ENCODE data around the gene UBR3.
"Not testable (repeated sequence)": the region's sequence is repeated elsewhere in the genome, so short reads cannot be mapped to it uniquely, and the experiment has no call there.

Gene UBR3

GRCh38 chr2:169827272-169828140, at the start of gene UBR3:
Gene UBR3, plus strand, starts transcription at chr2:169827454. Its CDS starts 54 bp downstream, at chr2:169827508.
- H3K36me3 Mint-ChIP-seq: peaks cover 56% of the 10 kb centered on the region

GRCh38 chr2:169778446-169778845, 48.8 kb upstream of the UBR3 start:
- Mint-ChIP-seq H3K9me3 (no peaks in the 10 kb centered on the region), H3K4me1 (no peaks in the 10 kb centered on the region), H3K4me3 (no peak overlapping the region), H3K27ac (no peak overlapping the region), H3K36me3 (no peaks in the 10 kb centered on the region)
- DNase-seq (ENCODE audit: low spot score in 2 of 2) (no peak), ATAC-seq (no peak)

More at GRCh38 chr2:169827272-169828140, at the start of gene UBR3:
- ATAC-seq (peak; percentile 89), DNase-seq (ENCODE audit: low spot score in 2 of 2) (peak; percentile 87 to 94)
- H3K4me3 Mint-ChIP-seq: peak within 1 kb of the TSS; percentile 93
- H3K4me1 Mint-ChIP-seq: peaks cover 58% of the 10 kb centered on the region
- no peaks in the 10 kb centered on the region for H3K9me3 Mint-ChIP-seq
- peak within 1 kb of the TSS; percentile 90 for H3K27ac Mint-ChIP-seq

GRCh38 chr2:169781249-169782013, 45.8 kb upstream of the UBR3 start:
- Mint-ChIP-seq H3K9me3 (no peaks in the 10 kb centered on the region), H3K27ac (no peak overlapping the region), H3K36me3 (no peaks in the 10 kb centered on the region), H3K4me1 (no peaks in the 10 kb centered on the region), H3K4me3 (no peak overlapping the region)
- no peak for DNase-seq (ENCODE audit: low spot score in 2 of 2)
- no peak for ATAC-seq

- H3K27ac Mint-ChIP-seq: no peak overlapping the region
- H3K9me3 Mint-ChIP-seq: no peaks in the 10 kb centered on the region
- ATAC-seq: no peak
Measured at GRCh38 chr2:169782513-169782912, 44.7 kb upstream of the UBR3 start.

GRCh38 chr2:169790581-169790980, 36.7 kb upstream of the UBR3 start:
- DNase-seq (ENCODE audit: low spot score in 2 of 2) (no peak), ATAC-seq (no peak)
- Mint-ChIP-seq H3K4me1 (peaks cover 7% of the 10 kb centered on the region), H3K4me3 (no peak overlapping the region), H3K9me3 (no peaks in the 10 kb centered on the region), H3K27ac (no peak overlapping the region), H3K36me3 (no peaks in the 10 kb centered on the region)

More at GRCh38 chr2:169782513-169782912, 44.7 kb upstream of the UBR3 start:
- Mint-ChIP-seq H3K4me1 (no peaks in the 10 kb centered on the region), H3K36me3 (no peaks in the 10 kb centered on the region), H3K4me3 (no peak overlapping the region)
- DNase-seq (ENCODE audit: low spot score in 2 of 2): no peak

GRCh38 chr2:169795181-169795580, 32.1 kb upstream of the UBR3 start:
- Mint-ChIP-seq H3K4me1 (peaks cover 6% of the 10 kb centered on the region), H3K27ac (no peak overlapping the region), H3K9me3 (no peaks in the 10 kb centered on the region), H3K36me3 (peaks cover 19% of the 10 kb centered on the region), H3K4me3 (no peak overlapping the region)
- no peak for ATAC-seq
- DNase-seq (ENCODE audit: low spot score in 2 of 2): no peak

- Mint-ChIP-seq H3K9me3 (no peaks in the 10 kb centered on the region), H3K4me3 (no peak overlapping the region), H3K4me1 (peaks cover 6% of the 10 kb centered on the region), H3K27ac (no peak overlapping the region), H3K36me3 (peaks cover 31% of the 10 kb centered on the region)
- no peak for ATAC-seq
- DNase-seq (ENCODE audit: low spot score in 2 of 2): no peak
Measured at GRCh38 chr2:169796441-169796840, 30.8 kb upstream of the UBR3 start.

GRCh38 chr2:169797601-169798000, 29.7 kb upstream of the UBR3 start:
- Mint-ChIP-seq H3K36me3 (peaks cover 43% of the 10 kb centered on the region), H3K4me1 (peaks cover 16% of the 10 kb centered on the region), H3K27ac (no peak overlapping the region), H3K4me3 (peak overlapping the region; percentile 35), H3K9me3 (no peaks in the 10 kb centered on the region)
- ATAC-seq (no peak), DNase-seq (ENCODE audit: low spot score in 2 of 2) (no peak)

- peak overlapping the region; percentile 83 for H3K4me3 Mint-ChIP-seq
- H3K9me3 Mint-ChIP-seq: no peaks in the 10 kb centered on the region
- H3K36me3 Mint-ChIP-seq: peaks cover 51% of the 10 kb centered on the region
- ATAC-seq: no peak
- H3K4me1 Mint-ChIP-seq: peaks cover 17% of the 10 kb centered on the region
- peak overlapping the region; percentile 95 for H3K27ac Mint-ChIP-seq
- DNase-seq (ENCODE audit: low spot score in 2 of 2): no peak
Measured at GRCh38 chr2:169798397-169798717, 28.9 kb upstream of the UBR3 start.

GRCh38 chr2:169798718-169799592, 28.3 kb upstream of the UBR3 start, which contains the start of gene SSB:
Gene SSB, plus strand, starts transcription at chr2:169798871. Its CDS starts 2,090 bp downstream, at chr2:169800961.
- DNase-seq (ENCODE audit: low spot score in 2 of 2): peak; percentile 79 to 93
- peaks cover 17% of the 10 kb centered on the region for H3K4me1 Mint-ChIP-seq
- no peaks in the 10 kb centered on the region for H3K9me3 Mint-ChIP-seq
- H3K4me3 Mint-ChIP-seq: peak within 1 kb of the TSS; percentile 83
- peak within 1 kb of the TSS; percentile 95 for H3K27ac Mint-ChIP-seq
- peaks cover 56% of the 10 kb centered on the region for H3K36me3 Mint-ChIP-seq
- peak; percentile 97 for ATAC-seq

GRCh38 chr2:169803480-169803879, 23.8 kb upstream of the UBR3 start:
- ATAC-seq (no peak), DNase-seq (ENCODE audit: low spot score in 2 of 2) (no peak)
- Mint-ChIP-seq H3K27ac (no peak overlapping the region), H3K4me3 (no peak overlapping the region), H3K4me1 (peaks cover 14% of the 10 kb centered on the region), H3K36me3 (peaks cover 99% of the 10 kb centered on the region), H3K9me3 (no peaks in the 10 kb centered on the region)

GRCh38 chr2:169806586-169806985, 20.7 kb upstream of the UBR3 start:
- H3K4me3 Mint-ChIP-seq: no peak overlapping the region
- peaks cover 10% of the 10 kb centered on the region for H3K4me1 Mint-ChIP-seq
- H3K36me3 Mint-ChIP-seq: peaks cover 100% of the 10 kb centered on the region
- no peaks in the 10 kb centered on the region for H3K9me3 Mint-ChIP-seq
- peak overlapping the region; percentile 40 for H3K27ac Mint-ChIP-seq
- ATAC-seq (no peak), DNase-seq (ENCODE audit: low spot score in 2 of 2) (no peak)

- Mint-ChIP-seq H3K36me3 (peaks cover 100% of the 10 kb centered on the region), H3K27ac (no peak overlapping the region), H3K4me3 (no peak overlapping the region), H3K4me1 (no peaks in the 10 kb centered on the region), H3K9me3 (no peaks in the 10 kb centered on the region)
- ATAC-seq (no peak), DNase-seq (ENCODE audit: low spot score in 2 of 2) (no peak)
Measured at GRCh38 chr2:169808221-169808620, 19.0 kb upstream of the UBR3 start.

GRCh38 chr2:169815849-169816248, 11.4 kb upstream of the UBR3 start:
- ATAC-seq (peak; percentile 99), DNase-seq (ENCODE audit: low spot score in 2 of 2) (no peak)
- Mint-ChIP-seq H3K27ac (no peak overlapping the region), H3K9me3 (no peaks in the 10 kb centered on the region), H3K4me3 (no peak overlapping the region), H3K36me3 (peaks cover 92% of the 10 kb centered on the region), H3K4me1 (peaks cover 7% of the 10 kb centered on the region)

- H3K27ac Mint-ChIP-seq; ATAC-seq; DNase-seq (ENCODE audit: low spot score in 2 of 2); H3K4me3 Mint-ChIP-seq; H3K9me3 Mint-ChIP-seq: not testable (repeated sequence)
- Mint-ChIP-seq H3K36me3 (peaks cover 92% of the 10 kb centered on the region), H3K4me1 (peaks cover 18% of the 10 kb centered on the region)
Measured at GRCh38 chr2:169816961-169817360, 10.3 kb upstream of the UBR3 start.
